ENCODE measurements around the gene ACY1. TPM values are rescaled to one million over a fixed set of nuclear protein-coding genes. Genes with fewer than 3 reads are reported as not detected.

Gene ACY1
- polyA plus RNA-seq, 1 experiment: 55.7 TPM

DNA sequence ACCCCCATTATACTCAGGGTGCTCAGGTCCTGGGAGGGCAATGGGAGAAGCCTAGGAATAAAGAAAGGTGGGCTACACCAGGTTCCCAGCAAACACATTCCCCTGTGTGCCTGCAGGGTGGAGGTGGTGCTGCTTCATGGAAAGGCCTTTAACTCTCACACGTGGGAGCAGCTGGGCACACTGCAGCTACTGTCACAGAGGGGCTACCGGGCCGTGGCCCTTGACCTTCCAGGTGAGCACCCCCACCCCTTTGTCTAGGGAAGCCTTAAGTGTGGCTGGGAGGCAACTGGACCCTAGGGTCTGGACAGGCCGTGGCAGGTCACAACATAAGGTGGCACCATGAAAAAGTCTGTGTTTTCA, 5.2 kb upstream of the ACY1 start:
- ChIA-PET POLR2A (no interaction called here), CTCF (interaction anchor here (4.3 kb wide), 1 partner anchor 36 kb away, joined by 17 read pairs; the partner anchor contains the start of genes PARP3 and RRP9)
- no peak for DNase-seq (ENCODE audit: low read depth)
- Histone ChIP-seq H3K27me3 (ENCODE audit: control insufficient read depth, insufficient read depth, low read length) (no peaks in the 10 kb centered on the region), H3K36me3 (ENCODE audit: control insufficient read depth, insufficient read depth, low read length) (peaks cover 3% of the 10 kb centered on the region; the same call in 1 of the 2 replicates), H3K4me3 (ENCODE audit: low read depth, low read length) (no peak overlapping the region)
- TF ChIP-seq CTCF (IDR thresholded peaks at IDR 0.05; ENCODE audit: insufficient read depth, low read depth, low read length): no peak

DNA sequence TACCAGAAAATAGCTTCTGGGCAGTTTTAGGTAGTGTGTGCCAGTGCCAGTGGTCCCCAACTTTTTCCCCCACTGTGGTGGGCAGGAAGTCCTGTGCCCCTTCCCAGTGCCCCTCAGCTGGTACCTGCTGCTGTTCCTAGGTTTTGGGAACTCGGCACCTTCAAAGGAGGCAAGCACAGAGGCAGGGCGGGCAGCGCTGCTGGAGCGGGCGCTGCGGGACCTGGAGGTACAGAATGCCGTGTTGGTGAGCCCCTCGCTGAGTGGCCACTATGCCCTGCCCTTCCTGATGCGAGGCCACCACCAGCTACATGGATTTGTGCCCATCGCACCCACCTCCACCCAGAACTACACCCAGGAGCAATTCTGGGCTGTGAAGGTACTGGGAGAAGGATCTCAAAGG, 3.1 kb upstream of the ACY1 start:
- no peak for TF ChIP-seq CTCF (IDR thresholded peaks at IDR 0.05; ENCODE audit: insufficient read depth, low read depth, low read length)
- CTCF ChIA-PET: interaction anchor here (4.3 kb wide), 1 partner anchor 38 kb away, joined by 17 read pairs; the partner anchor contains the start of genes PARP3 and RRP9
- H3K27me3 ChIP-seq (ENCODE audit: control insufficient read depth, insufficient read depth, low read length): no peaks in the 10 kb centered on the region
- DNase-seq (ENCODE audit: low read depth): no peak
- peaks cover 3% of the 10 kb centered on the region; the same call in 1 of the 2 replicates for H3K36me3 ChIP-seq (ENCODE audit: control insufficient read depth, insufficient read depth, low read length)
- POLR2A ChIA-PET: no interaction called here
- H3K4me3 ChIP-seq (ENCODE audit: low read depth, low read length): no peak overlapping the region

- H3K36me3 ChIP-seq (ENCODE audit: control insufficient read depth, insufficient read depth, low read length): peaks cover 3% of the 10 kb centered on the region; the same call in 1 of the 2 replicates
- DNase-seq (ENCODE audit: low read depth): no peak
- H3K27me3 ChIP-seq (ENCODE audit: control insufficient read depth, insufficient read depth, low read length): no peaks in the 10 kb centered on the region
- H3K4me3 ChIP-seq (ENCODE audit: low read depth, low read length): peak overlapping the region; percentile 54
- CTCF ChIA-PET: interaction anchor here (0.6 to 4.5 kb wide), 10 partner anchors 8 to 430 kb away, joined by 3 to 42 read pairs (median 6); partner anchors contain the start of genes ABHD14A, ABHD14B, PARP3 and RPL29
- TF ChIP-seq CTCF (IDR thresholded peaks at IDR 0.05; ENCODE audit: insufficient read depth, low read depth, low read length): peak; percentile 59
- POLR2A ChIA-PET: interaction anchor here (0.8 kb wide), 1 partner anchor 41 kb away, joined by 3 read pairs; the partner anchor contains the start of gene RRP9
These were observed 940 bp upstream of the ACY1 start for GRCh38 chr3:51982352-51982837.

DNA sequence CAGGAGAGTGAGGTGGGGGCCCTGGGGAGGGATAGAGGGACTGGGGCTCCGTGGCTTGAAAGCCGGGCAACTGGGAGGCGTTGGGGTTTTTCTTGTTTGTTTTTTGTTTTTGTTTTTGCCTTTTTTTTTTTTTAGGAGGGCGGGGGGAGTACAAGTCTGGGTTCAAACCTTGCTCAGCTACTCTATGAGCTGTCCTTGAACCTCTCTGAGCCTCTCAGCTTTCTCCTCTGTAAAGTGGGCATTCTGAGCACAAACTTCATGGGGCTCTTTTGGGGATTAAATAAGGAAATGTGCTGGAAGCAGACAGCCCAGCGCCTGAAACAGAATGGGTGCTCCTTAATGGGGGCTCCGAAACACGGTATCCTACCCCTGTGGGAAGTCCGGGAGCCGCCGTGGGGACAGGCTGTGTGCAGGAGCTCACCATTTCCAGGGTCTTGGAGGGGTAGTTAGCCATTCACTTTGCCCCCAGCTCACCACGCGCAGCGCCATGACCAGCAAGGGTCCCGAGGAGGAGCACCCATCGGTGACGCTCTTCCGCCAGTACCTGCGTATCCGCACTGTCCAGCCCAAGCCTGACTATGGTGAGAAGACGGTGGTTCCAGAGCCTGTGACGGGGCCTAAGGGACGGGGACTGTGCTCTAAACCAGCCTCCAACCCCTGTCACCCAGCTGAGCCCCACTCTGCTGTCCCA, 388 bp downstream of the ACY1 start:
- no peaks in the 10 kb centered on the region for H3K27me3 ChIP-seq (ENCODE audit: control insufficient read depth, insufficient read depth, low read length)
- CTCF ChIA-PET: interaction anchor here (0.9 to 4.5 kb wide), 8 partner anchors 8 to 41 kb away, joined by 4 to 42 read pairs (median 8); partner anchors contain the start of genes ABHD14A, ABHD14B, PARP3 and RPL29
- H3K4me3 ChIP-seq (ENCODE audit: low read depth, low read length): peak overlapping the region; percentile 54
- H3K36me3 ChIP-seq (ENCODE audit: control insufficient read depth, insufficient read depth, low read length): peaks cover 3% of the 10 kb centered on the region; the same call in 1 of the 2 replicates
- POLR2A ChIA-PET: no interaction called here
- no peak for DNase-seq (ENCODE audit: low read depth)
- no peak for TF ChIP-seq CTCF (IDR thresholded peaks at IDR 0.05; ENCODE audit: insufficient read depth, low read depth, low read length)

GRCh38 chr3:51984269-51984647, 923 bp downstream of the ACY1 start:
- CTCF ChIA-PET: interaction anchor here (1.2 to 4.5 kb wide), 4 partner anchors 10 to 42 kb away, joined by 4 to 42 read pairs (median 14); partner anchors contain the start of genes ABHD14A, ABHD14B, PARP3 and RRP9
- DNase-seq (ENCODE audit: low read depth): no peak
- TF ChIP-seq CTCF (IDR thresholded peaks at IDR 0.05; ENCODE audit: insufficient read depth, low read depth, low read length): no peak
- no peaks in the 10 kb centered on the region for H3K27me3 ChIP-seq (ENCODE audit: control insufficient read depth, insufficient read depth, low read length)
- peaks cover 3% of the 10 kb centered on the region; the same call in 1 of the 2 replicates for H3K36me3 ChIP-seq (ENCODE audit: control insufficient read depth, insufficient read depth, low read length)
- POLR2A ChIA-PET: no interaction called here
- H3K4me3 ChIP-seq (ENCODE audit: low read depth, low read length): no peak overlapping the region
